T-cell (primary cell): Measurements from ENCODE around the gene KCTD16. TPM values are rescaled to one million over a fixed set of nuclear protein-coding genes. Genes with fewer than 3 reads are reported as not detected.
A peak's percentile ranks its signal among the peaks of the same experiment; 100 is the strongest.

Experiments used
- ATAC-seq, 4 experiments: fragments of 200-7000 bp in 3 of 4; fragments of 150-1000 bp in 1 of 4; cut with Tn5 transposase; replicated peaks in 1 of 4; 1 replicate in 3 of 4; 2 replicates in 1 of 4; pipeline ENCODE4 v1.10.0; 2021; ENCODE audit warnings: moderate library complexity in 3 of 4, mild to moderate bottlenecking in 2 of 4, moderate number of reproducible peaks in 1 of 4
- CTCF ChIA-PET, 2 donors: fragments of 300-600 bp; sonication (Branson Sonifier 250); formaldehyde crosslinking; loops; one replicate each; lab custom pipeline; 2022; ENCODE audit warnings: antibody characterized with exemption in 2 of 2; lab: Charles Lee
- POLR2A ChIA-PET, 2 donors: fragments of 300-600 bp; sonication (Branson Sonifier 250); formaldehyde crosslinking; loops; one replicate each; lab custom pipeline; 2022; ENCODE audit warnings: antibody characterized with exemption in 2 of 2; lab: Charles Lee
- DNase-seq, 35 experiments: peaks; one replicate each; pipeline versions ENCODE4 v3.0.0 to v3.0.0-alpha.2; 2013 to 2023
- H3K27ac ChIP-seq: one replicate; pipeline ENCODE4 v1.5.1; 2013; ENCODE audit warnings: low read length
- H3K27me3 ChIP-seq, 2 experiments: replicated peaks in 1 of 2; 1 replicate in 1 of 2; 2 replicates in 1 of 2; pipeline versions ENCODE4 v1.6.1 to v1.7.0; 2013; ENCODE audit warnings: low read length in 1 of 2, mixed read lengths in 1 of 2; ENCODE audit not compliant: control insufficient read depth in 2 of 2, insufficient read depth in 2 of 2; ENCODE audit errors: extremely low read depth in 1 of 2
- H3K36me3 ChIP-seq, 2 donors: 1 replicate in 1 of 2; 2 replicates in 1 of 2; pipeline versions ENCODE4 v1.6.1 to v1.7.0; 2013; ENCODE audit warnings: low read length in 1 of 2; ENCODE audit not compliant: control insufficient read depth in 2 of 2, insufficient read depth in 1 of 2; ENCODE audit errors: extremely low read depth in 1 of 2
- H3K4me1 ChIP-seq, 2 experiments: 1 replicate in 1 of 2; 2 replicates in 1 of 2; pipeline versions ENCODE4 v1.6.1 to v1.7.0; 2013; ENCODE audit warnings: low read length in 2 of 2, mixed read lengths in 1 of 2; ENCODE audit not compliant: insufficient read depth in 2 of 2, control insufficient read depth in 1 of 2; ENCODE audit errors: extremely low read depth in 1 of 2
- H3K4me3 ChIP-seq, 2 donors: 1 replicate in 1 of 2; 2 replicates in 1 of 2; pipeline versions ENCODE4 v1.5.1 to v1.7.0; 2013; ENCODE audit warnings: mild to moderate bottlenecking in 2 of 2, low read length in 1 of 2, moderate library complexity in 1 of 2; ENCODE audit not compliant: control insufficient read depth in 1 of 2; ENCODE audit errors: extremely low read depth in 1 of 2
- H3K9me3 ChIP-seq: 2 replicates; pipeline ENCODE4 v1.7.0; 2013
- H3K27ac Mint-ChIP-seq, 2 donors: one replicate each; pipeline ENCODE4 v1.8.0; 2020 to 2021; ENCODE audit warnings: mild to moderate bottlenecking in 2 of 2, mixed read lengths in 2 of 2
- H3K27me3 Mint-ChIP-seq, 2 donors: one replicate each; pipeline ENCODE4 v1.8.0; 2021 to 2022; ENCODE audit warnings: mixed read lengths in 2 of 2
- H3K36me3 Mint-ChIP-seq: one replicate; pipeline ENCODE4 v1.8.0; 2021; ENCODE audit warnings: mixed read lengths
- H3K4me1 Mint-ChIP-seq, 3 donors: one replicate each; pipeline ENCODE4 v1.8.0; 2020 to 2022; ENCODE audit warnings: mixed read lengths in 3 of 3, mild to moderate bottlenecking in 1 of 3
- H3K4me3 Mint-ChIP-seq, 3 donors: one replicate each; pipeline ENCODE4 v1.8.0; 2020 to 2022; ENCODE audit warnings: mild to moderate bottlenecking in 3 of 3, mixed read lengths in 3 of 3, moderate library complexity in 3 of 3
- H3K9me3 Mint-ChIP-seq, 3 donors: one replicate each; pipeline ENCODE4 v1.8.0; 2020 to 2022; ENCODE audit warnings: mixed read lengths in 3 of 3
- WGBS: methylation state at CpG from one replicate; pipeline ENCODE4 v1.1.5; 2013; ENCODE audit warnings: missing lambda C conversion rate; ENCODE audit not compliant: insufficient coverage; 5-methylcytosine and 5-hydroxymethylcytosine counted together
- total RNA-seq, 35 experiments: library from RNA in 6 of 35; stranded (reverse) in 6 of 35; fragments of 120-200 nt in 1 of 35; gene quantifications; one replicate each; pipeline versions ENCODE4 v1.2.1 to v1.2.4 and lab custom pipeline; 2013 to 2026

KCTD16 gene
- total RNA-seq, 5 donors from 2014 or later (not counting 1 experiment from before 2014, with no cell fraction given), result 0.03 to 0.20 (median 0.10) TPM; not detected in 1

GRCh38 chr5:144173766-144174165 is 3.1 kb downstream of the KCTD16 start:
- Histone ChIP-seq H3K36me3 (peaks cover 0 to 4% of the 10 kb centered on the region in 2 donors), H3K4me3 (no peak overlapping the region), H3K4me1 (peaks cover 4 to 14% of the 10 kb centered on the region in 2 experiments), H3K27me3 (no peaks in the 10 kb centered on the region), H3K27ac (no peak overlapping the region), H3K9me3 (no peaks in the 10 kb centered on the region)
- ChIA-PET CTCF (interaction anchor here in 1 of 2 donors (1.2 to 5.8 kb wide), 2 partner anchors 13 to 17 kb away, joined by 4 to 54 read pairs; no protein-coding TSS in a partner anchor), POLR2A (no interaction called here)
- H3K4me3 Mint-ChIP-seq, result no peak overlapping the region
- ATAC-seq (no peak), DNase-seq (no peak)
- peaks cover 0 to 2% of the 10 kb centered on the region in 2 donors for H3K27me3 Mint-ChIP-seq
- WGBS, result no CpG with 5 or more reads among the region's 3 CpGs
- H3K4me1 Mint-ChIP-seq, result peaks cover 24 to 40% (median 34%) of the 10 kb centered on the region in 3 donors
- H3K9me3 Mint-ChIP-seq, result no peaks in the 10 kb centered on the region
- no peak overlapping the region for H3K27ac Mint-ChIP-seq
- H3K36me3 Mint-ChIP-seq, result peaks cover 7% of the 10 kb centered on the region

DNA sequence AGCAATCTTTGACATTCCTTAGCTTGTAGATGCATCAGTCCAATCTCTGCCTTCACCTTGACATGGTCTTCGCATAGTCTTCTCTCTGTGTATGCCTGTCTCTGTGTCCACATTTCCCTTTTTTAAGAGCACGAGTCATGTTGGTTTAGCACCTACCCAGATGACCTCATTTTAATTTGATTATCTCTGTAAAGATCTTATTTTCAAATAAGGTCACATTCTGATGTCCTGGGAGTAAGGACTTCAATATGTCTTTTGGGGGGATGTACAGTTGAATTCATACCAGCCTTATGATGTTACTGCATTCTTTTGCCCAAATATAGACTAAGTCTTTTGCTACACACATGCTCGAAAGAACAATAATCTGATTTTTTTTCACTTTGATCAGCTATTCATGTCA is 6.9 kb downstream of the KCTD16 start:
- Histone ChIP-seq H3K4me1 (no peaks in the 10 kb centered on the region), H3K4me3 (no peak overlapping the region), H3K27me3 (no peaks in the 10 kb centered on the region), H3K27ac (no peak overlapping the region), H3K36me3 (no peaks in the 10 kb centered on the region), H3K9me3 (no peaks in the 10 kb centered on the region)
- DNase-seq, result peak in 1 of 35 experiments; percentile 31
- peak in 1 of 4 experiments; percentile 59 for ATAC-seq
- Mint-ChIP-seq H3K9me3 (no peaks in the 10 kb centered on the region), H3K4me3 (no peak overlapping the region), H3K4me1 (peaks cover 0 to 20% (median 11%) of the 10 kb centered on the region in 3 donors), H3K27ac (peak overlapping the region; percentile 7 to 17), H3K27me3 (peaks cover 0 to 2% of the 10 kb centered on the region in 2 donors), H3K36me3 (no peaks in the 10 kb centered on the region)
- CTCF ChIA-PET, result no interaction called here
- WGBS, result 82% methylated on average over 2 of the region's 3 CpGs
- POLR2A ChIA-PET, result no interaction called here

DNA sequence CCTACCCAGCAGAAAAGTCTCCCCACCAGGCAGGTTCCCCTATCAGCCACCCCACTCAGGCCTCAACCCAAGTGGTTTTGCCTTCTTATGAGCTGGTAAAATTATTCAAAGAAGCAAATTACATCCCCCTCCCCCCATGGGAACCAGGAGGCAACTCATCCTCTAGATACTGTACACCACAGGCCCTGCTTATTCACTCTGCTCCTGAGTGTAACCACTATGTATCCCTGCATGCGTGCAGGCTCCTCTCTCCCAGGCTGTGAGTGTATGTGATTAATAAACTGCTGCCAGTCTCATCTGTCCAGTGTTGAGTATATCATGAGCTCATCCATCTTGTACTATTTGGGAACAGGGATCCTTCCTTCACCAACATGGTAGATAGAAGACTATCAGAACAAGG is 8.6 kb downstream of the KCTD16 start:
- ATAC-seq, result no peak
- H3K27ac Mint-ChIP-seq, result no peak overlapping the region

DNA sequence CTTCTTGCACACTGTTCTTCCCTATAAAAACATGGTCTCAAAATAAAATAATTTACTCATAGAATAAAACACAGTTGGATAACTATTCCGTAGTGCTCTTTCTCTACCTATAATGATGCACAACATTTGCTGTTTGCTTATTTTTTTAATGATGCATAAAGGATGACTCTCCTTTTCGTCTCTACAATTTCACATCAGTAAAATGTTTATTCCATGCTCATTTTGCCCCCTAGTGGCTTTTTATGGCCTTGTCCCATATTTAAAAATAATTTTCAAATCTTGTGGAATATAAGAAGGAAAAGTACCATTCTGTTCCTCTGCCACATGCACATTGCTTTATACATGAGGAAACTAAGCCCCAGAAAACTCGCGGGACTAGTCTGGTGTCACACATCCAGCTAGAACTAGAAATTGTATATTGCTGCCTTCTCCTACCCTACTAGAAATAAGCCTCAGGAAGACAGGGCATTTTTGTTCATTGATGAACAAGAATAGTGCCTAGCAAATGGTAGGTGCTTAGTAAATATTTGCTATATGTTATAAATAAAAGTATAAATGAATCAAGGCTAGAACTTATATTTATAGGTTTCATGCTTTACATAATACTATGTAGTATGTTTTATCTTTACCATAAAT is 12.7 kb downstream of the KCTD16 start:
- no peaks in the 10 kb centered on the region for H3K36me3 ChIP-seq
- H3K4me3 Mint-ChIP-seq, result no peak overlapping the region
- H3K27me3 ChIP-seq, result no peaks in the 10 kb centered on the region
- H3K27ac Mint-ChIP-seq, result no peak overlapping the region
- peak in 2 of 35 experiments; percentile 25 to 65 for DNase-seq
- no peaks in the 10 kb centered on the region for H3K9me3 ChIP-seq
- ATAC-seq, result no peak
- no peak overlapping the region for H3K4me3 ChIP-seq
- no peaks in the 10 kb centered on the region for H3K27me3 Mint-ChIP-seq
- peaks cover 9 to 31% of the 10 kb centered on the region in 2 experiments for H3K4me1 ChIP-seq
- H3K36me3 Mint-ChIP-seq, result no peaks in the 10 kb centered on the region
- no CpG with 5 or more reads among the region's 4 CpGs for WGBS
- CTCF ChIA-PET, result interaction anchor here (1.0 to 1.3 kb wide), 2 partner anchors 10 to 12 kb away, joined by 3 to 6 read pairs; partner anchors contain the start of genes KCTD16 (in 1 of the 2) and YIPF5 (in 1 of the 2)
- H3K27ac ChIP-seq, result no peak overlapping the region
- no peaks in the 10 kb centered on the region for H3K9me3 Mint-ChIP-seq
- POLR2A ChIA-PET, result no interaction called here
- peaks cover 29 to 55% (median 42%) of the 10 kb centered on the region in 3 donors for H3K4me1 Mint-ChIP-seq

More for the DNA sequence above, 8.6 kb downstream of the KCTD16 start:
- no peak for DNase-seq
- Histone ChIP-seq H3K4me3 (no peak overlapping the region), H3K27me3 (no peaks in the 10 kb centered on the region), H3K27ac (no peak overlapping the region), H3K36me3 (no peaks in the 10 kb centered on the region), H3K9me3 (no peaks in the 10 kb centered on the region), H3K4me1 (peaks cover 2 to 4% of the 10 kb centered on the region in 2 experiments)
- Mint-ChIP-seq H3K4me1 (peaks cover 7 to 28% (median 16%) of the 10 kb centered on the region in 3 donors), H3K9me3 (no peaks in the 10 kb centered on the region), H3K4me3 (no peak overlapping the region), H3K36me3 (no peaks in the 10 kb centered on the region), H3K27me3 (peaks cover 0 to under 1% of the 10 kb centered on the region in 2 donors)
- ChIA-PET CTCF (interaction anchor here (1.0 to 2.0 kb wide), 2 partner anchors 9 to 13 kb away, joined by 4 to 11 read pairs; no protein-coding TSS in a partner anchor), POLR2A (no interaction called here)
- WGBS, result no CpG with 5 or more reads among the region's 1 CpG

DNA sequence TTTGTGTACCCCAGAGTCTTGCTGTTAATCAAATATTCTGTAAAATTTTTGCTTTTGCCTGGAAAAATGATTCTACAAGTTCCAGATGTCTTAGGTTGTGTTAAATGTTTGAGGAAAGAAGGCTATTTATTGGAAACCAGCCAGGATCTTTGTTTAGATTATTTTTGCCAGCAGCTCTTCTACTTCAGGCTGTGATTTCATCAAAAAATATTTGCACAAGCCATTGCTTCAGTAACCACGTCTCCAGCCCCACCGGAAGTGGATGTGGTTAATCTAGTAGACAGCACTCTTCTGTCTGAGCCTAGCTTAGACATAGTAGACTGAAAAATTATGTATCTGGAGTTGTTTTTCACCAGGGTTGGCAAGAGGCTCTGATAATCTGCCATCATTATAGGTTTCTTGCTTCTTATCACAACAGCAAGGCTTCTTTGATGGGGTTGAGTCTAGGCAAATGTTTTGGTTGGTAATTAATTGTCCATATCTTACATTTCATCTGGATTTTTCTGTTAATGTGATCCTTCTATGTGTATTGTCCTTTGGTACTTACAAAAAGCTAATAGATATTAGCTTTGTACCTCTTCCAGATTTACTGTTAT is 17.1 kb downstream of the KCTD16 start:
- Histone ChIP-seq H3K9me3 (no peaks in the 10 kb centered on the region), H3K27ac (peak overlapping the region; percentile 93), H3K4me1 (peaks cover 43 to 63% of the 10 kb centered on the region in 2 experiments), H3K27me3 (no peaks in the 10 kb centered on the region), H3K36me3 (no peaks in the 10 kb centered on the region), H3K4me3 (no peak overlapping the region)
- Mint-ChIP-seq H3K4me3 (peak overlapping the region in 2 of 3 donors; percentile 9 to 11), H3K4me1 (peaks cover 29 to 56% (median 50%) of the 10 kb centered on the region in 3 donors), H3K36me3 (no peaks in the 10 kb centered on the region), H3K27ac (no peak overlapping the region), H3K27me3 (no peaks in the 10 kb centered on the region), H3K9me3 (no peaks in the 10 kb centered on the region)
- CTCF ChIA-PET, result interaction anchor here (0.5 to 4.4 kb wide), 13 partner anchors 8 to 1185 kb away, joined by 3 to 54 read pairs (median 5); partner anchors contain the start of genes KCTD16 (in 1 of the 2) and YIPF5 (in 1 of the 2)
- DNase-seq (peak; percentile 41 to 91 (median 81)), ATAC-seq (peak; percentile 65 to 76 (median 70))
- POLR2A ChIA-PET, result interaction anchor here (0.7 to 3.0 kb wide), 3 partner anchors 17 to 783 kb away, joined by 3 to 38 read pairs (median 5); partner anchors contain the start of genes KCTD16 (in 2 of the 2) and YIPF5 (in 2 of the 2)
- WGBS, result no CpG with 5 or more reads among the region's 2 CpGs
